HAP-1 (cell line): ENCODE results near the gene SPINT1.
"Not testable (repeated sequence)": the region's sequence is repeated elsewhere in the genome, so short reads cannot be mapped to it uniquely, and the experiment has no call there.

Source experiments
- DNase-seq, 2 experiments: peaks; one replicate each; pipeline ENCODE4 v3.0.0-alpha.2; 2016 to 2020; ENCODE audit warnings: low spot score in 2 of 2
- H3K27me3 ChIP-seq: fragments of 250-450 bp; sonication (Bioruptor Pico); 2 replicates; pipeline ENCODE4 v1.5.1; 2020; ENCODE audit warnings: low read depth, mild to moderate bottlenecking, moderate library complexity
- H3K36me3 ChIP-seq: fragments of 250-450 bp; sonication (Bioruptor Pico); replicated peaks from 2 replicates; pipeline ENCODE4 v1.5.1; 2020; ENCODE audit warnings: mild to moderate bottlenecking
- H3K4me1 ChIP-seq: fragments of 250-450 bp; sonication (Bioruptor Pico); 2 replicates; pipeline ENCODE4 v1.5.1; 2020; ENCODE audit warnings: mild to moderate bottlenecking
- H3K4me3 ChIP-seq: fragments of 250-450 bp; sonication (Bioruptor Pico); 2 replicates; pipeline ENCODE4 v1.5.1; 2020; ENCODE audit warnings: mild to moderate bottlenecking, moderate library complexity
- H3K9me3 ChIP-seq: fragments of 250-450 bp; sonication (Bioruptor Pico); 2 replicates; pipeline ENCODE4 v1.5.1; 2020; ENCODE audit warnings: mild to moderate bottlenecking, moderate library complexity
- in situ Hi-C: fragments of 300-500 bp; cut with MboI; formaldehyde crosslinking; loops from 3 replicates; pipeline ENCODE4 v1.14.3; 2020; ENCODE audit warnings: low sequenced_read_pairs, inconsistent platforms, mixed read lengths

Gene SPINT1

DNA sequence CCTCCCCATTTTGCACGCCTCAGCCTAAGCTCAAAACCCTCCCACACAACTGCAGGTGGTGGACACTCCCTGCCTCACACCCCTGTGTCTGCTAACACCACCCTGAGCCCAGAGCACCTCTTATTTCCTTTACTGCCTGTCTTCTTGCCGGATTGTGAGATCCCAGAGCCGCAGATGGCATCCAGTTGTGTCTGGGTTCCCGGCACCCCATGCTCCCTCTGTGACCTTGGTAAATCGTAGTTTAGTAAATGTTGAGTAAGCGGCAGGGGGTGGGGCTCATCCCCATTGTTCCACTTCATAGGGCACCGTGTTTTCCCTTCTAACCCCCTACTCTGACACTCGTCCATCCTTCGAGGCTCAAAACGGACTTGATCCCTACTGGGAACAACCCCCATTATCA, 14.9 kb downstream of the SPINT1 start:
- no peaks in the 10 kb centered on the region for H3K4me1 ChIP-seq
- no peak overlapping the region for H3K4me3 ChIP-seq
- H3K36me3 ChIP-seq = peaks cover 9% of the 10 kb centered on the region
- no peaks in the 10 kb centered on the region for H3K27me3 ChIP-seq
- in situ Hi-C loops = no loop called here
- no peaks in the 10 kb centered on the region for H3K9me3 ChIP-seq
- DNase-seq = no peak

DNA sequence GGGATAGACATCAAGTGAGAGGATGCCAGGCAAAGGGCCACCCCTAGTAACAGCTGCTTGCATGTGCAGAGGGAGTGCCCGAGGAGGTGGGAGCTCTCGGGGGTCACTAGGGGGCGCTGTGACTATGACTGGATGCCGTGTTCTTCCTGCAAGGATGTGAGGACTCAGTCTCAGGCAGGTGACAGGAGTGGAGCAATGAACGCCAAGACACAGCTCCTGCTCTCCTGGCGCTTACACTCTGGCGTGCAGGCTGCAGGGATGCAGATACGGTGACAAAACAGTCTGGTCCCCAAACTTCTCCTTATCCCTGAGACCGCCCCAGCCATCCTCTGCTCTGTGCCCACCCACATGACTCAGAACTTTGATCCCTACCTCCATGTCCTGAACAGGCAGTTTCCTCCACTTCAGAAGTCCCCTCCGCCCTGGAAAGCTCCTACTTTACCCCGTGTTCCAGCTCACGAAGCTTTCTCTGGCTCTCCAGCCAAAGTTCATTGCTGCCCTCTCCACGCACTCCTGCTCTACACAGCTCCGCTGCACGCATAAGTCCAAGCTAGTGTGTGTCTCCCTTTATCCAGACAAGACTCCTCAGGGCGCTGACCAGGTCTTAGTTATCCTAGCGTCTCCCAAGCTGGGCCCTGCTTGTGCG, 15.5 kb downstream of the SPINT1 start:
- peak; percentile 54 to 93 for DNase-seq
- Histone ChIP-seq H3K4me1 (no peaks in the 10 kb centered on the region), H3K27me3 (no peaks in the 10 kb centered on the region), H3K36me3 (peaks cover 9% of the 10 kb centered on the region), H3K9me3 (no peaks in the 10 kb centered on the region), H3K4me3 (no peak overlapping the region)
- in situ Hi-C loops = no loop called here

DNA sequence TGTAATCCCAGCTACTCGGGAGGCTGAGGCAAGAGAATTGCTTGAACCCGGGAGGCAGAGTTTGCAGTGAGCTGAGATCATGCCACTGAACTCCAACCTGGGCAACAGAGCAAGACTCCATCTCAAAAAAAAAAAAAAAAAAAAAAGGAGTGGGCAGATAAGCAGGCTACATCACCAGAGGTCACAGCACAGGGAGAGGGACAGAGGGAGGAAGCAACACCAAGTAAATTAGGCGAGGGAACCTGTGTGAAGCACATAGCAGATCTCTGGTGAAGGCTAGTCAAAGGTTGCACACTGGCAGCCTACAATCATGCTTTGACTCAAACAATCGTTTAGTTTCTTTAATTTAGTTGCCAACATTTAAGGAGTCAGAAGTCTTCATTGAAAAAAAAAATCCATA, 17.3 kb downstream of the SPINT1 start:
- H3K4me1 ChIP-seq, in situ Hi-C loops, H3K27me3 ChIP-seq, H3K4me3 ChIP-seq, DNase-seq, H3K36me3 ChIP-seq, H3K9me3 ChIP-seq: not testable (repeated sequence)

DNA sequence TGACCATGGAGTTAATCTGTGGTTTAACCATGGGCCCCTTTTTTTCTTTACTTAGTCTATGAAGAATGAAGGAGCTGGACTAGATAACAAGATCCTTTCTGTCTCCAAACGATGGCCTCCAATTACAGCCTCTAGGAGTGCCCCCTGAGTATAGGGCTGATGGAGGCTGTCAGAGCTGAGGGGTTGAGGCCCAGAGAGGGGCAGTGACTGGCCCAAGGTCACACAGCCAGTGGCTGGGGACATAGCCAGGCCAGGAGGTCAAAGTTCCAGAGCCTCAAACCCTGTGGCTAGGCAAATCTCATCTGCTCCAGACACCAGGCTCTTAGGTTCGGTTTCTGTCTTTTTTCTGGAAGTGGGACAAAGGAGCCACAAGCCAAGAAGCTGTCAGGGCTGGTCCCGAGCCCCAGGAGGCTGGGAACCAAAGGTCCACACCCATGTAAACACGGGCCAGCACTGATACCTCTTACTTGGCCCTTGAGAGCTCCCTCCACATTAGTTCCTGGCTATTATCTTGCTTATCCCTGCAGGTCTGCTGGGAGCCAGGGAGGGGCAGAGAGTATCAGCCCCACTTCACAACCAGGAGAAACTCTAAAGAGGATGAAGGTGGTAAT, 19.9 kb downstream of the SPINT1 start:
- Histone ChIP-seq H3K36me3 (no peaks in the 10 kb centered on the region), H3K4me3 (no peak overlapping the region), H3K4me1 (no peaks in the 10 kb centered on the region), H3K27me3 (no peaks in the 10 kb centered on the region), H3K9me3 (no peaks in the 10 kb centered on the region)
- no peak for DNase-seq
- in situ Hi-C loops = no loop called here

DNA sequence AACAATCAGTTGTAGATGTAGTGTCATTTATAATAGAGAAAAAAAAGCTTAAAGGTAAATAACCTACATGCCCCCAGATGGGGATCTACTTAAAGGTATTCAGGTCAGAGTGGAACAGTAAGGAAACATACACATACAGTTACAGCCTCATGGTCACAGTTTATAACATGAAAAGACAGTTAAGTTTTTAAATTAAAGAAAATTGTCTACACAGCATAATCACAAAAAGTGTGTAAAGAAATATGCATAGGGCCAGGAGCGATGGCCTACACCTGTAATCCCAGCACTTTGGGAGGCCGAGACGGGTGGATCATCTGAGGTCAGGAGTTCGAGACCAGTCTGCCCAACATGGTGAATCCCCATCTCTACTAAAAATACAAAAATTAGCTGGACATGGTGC, 23.4 kb downstream of the SPINT1 start:
- Histone ChIP-seq H3K36me3 (no peaks in the 10 kb centered on the region), H3K4me1 (no peaks in the 10 kb centered on the region), H3K9me3 (no peaks in the 10 kb centered on the region), H3K4me3 (no peak overlapping the region), H3K27me3 (no peaks in the 10 kb centered on the region)
- DNase-seq = no peak
- in situ Hi-C loops = no loop called here

DNA sequence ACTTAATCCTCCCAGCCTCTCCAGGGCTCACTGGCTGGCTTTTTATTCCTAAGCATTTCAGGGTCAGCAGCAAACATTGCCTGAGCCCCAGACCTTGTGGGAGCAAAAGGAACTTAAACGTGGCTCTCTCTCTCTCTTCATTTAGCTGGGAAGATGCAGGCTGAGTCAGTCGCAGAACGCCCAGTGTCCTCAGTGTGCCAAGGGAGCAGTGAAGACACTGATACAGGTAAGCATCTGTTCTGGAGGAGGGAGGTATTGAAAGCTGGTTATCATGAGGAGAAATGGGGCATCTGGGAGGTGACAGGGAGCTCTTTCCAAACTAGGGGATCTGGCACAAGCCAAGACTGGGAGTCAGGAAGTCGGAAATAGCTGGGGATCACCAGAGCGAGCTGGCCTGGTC, 25.8 kb downstream of the SPINT1 start:
- in situ Hi-C loops = no loop called here
- H3K4me1 ChIP-seq = no peaks in the 10 kb centered on the region; the same call in 1 of the 2 replicates
- no peaks in the 10 kb centered on the region for H3K36me3 ChIP-seq

DNA sequence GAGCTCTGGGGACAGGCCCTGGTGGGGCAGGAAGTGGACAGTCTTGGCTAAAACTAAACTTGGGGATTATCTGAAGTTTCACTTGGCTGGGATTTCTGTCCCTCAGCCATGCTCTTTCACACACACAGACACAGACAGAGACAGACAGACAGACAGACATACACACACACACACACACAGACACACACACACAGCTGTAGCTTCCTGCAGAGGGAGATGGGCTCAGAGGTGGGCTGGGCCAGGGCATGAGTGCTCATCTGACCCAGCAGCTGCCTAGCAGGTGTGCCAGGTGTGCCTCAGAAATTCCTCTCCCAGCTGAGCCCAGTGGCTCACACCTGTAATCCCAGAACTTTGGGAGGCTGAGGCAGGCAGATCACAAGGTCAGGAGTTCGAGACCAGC, 26.9 kb downstream of the SPINT1 start:
- DNase-seq = no peak
- in situ Hi-C loops = no loop called here
- Histone ChIP-seq H3K9me3 (no peaks in the 10 kb centered on the region), H3K4me3 (no peak overlapping the region), H3K4me1 (no peaks in the 10 kb centered on the region; the same call in 1 of the 2 replicates), H3K36me3 (no peaks in the 10 kb centered on the region), H3K27me3 (no peaks in the 10 kb centered on the region)

More for the DNA sequence above, 25.8 kb downstream of the SPINT1 start:
- H3K27me3 ChIP-seq = no peaks in the 10 kb centered on the region
- no peak for DNase-seq
- no peak overlapping the region for H3K4me3 ChIP-seq
- H3K9me3 ChIP-seq = no peaks in the 10 kb centered on the region

DNA sequence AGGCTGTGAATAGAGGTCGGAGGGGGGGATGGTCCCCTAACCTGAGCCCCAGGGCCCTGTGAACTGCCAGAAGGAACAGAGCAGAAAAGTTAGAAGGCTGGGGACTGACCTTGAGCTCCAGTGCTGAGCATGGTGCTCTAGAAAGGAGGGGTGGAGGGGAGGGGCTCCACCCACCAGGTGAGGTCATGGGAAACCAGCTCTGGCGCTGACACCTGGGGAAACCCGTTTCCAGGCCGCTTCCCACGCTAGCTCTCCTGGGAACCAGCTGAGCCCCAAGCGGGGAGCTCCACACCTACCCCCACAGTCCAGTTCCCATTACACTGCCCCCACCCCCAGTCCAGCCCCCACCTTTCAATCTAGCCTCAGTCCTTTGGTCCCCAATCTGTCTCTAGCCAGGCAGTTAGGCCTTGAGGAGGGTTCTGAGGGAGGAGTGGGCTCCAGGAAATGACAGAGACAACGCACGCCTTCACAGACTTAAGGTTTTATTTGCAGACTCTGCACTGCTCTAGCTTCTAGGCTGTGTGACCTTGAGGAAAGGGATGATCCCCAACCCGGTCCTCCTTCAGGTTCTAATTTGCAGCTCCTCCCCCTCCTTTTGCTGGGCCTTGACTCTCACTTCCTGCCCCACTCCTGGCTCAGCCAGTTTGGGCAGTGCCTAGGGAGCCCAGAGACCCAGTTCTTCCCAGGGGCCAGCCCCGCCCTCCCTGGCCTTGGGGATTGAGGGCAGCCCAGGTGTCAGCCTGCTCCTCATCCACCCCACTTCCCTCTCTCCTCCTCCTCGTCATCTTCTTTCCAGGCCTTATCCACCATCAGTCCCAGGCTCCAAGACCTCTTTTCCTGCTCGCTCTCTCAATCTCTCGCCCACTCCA, 28.1 kb downstream of the SPINT1 start:
- H3K9me3 ChIP-seq = no peaks in the 10 kb centered on the region
- in situ Hi-C loops = no loop called here
- H3K4me1 ChIP-seq = no peaks in the 10 kb centered on the region; the same call in 1 of the 2 replicates
- H3K4me3 ChIP-seq = no peak overlapping the region
- DNase-seq = no peak
- H3K27me3 ChIP-seq = no peaks in the 10 kb centered on the region
- H3K36me3 ChIP-seq = no peaks in the 10 kb centered on the region

DNA sequence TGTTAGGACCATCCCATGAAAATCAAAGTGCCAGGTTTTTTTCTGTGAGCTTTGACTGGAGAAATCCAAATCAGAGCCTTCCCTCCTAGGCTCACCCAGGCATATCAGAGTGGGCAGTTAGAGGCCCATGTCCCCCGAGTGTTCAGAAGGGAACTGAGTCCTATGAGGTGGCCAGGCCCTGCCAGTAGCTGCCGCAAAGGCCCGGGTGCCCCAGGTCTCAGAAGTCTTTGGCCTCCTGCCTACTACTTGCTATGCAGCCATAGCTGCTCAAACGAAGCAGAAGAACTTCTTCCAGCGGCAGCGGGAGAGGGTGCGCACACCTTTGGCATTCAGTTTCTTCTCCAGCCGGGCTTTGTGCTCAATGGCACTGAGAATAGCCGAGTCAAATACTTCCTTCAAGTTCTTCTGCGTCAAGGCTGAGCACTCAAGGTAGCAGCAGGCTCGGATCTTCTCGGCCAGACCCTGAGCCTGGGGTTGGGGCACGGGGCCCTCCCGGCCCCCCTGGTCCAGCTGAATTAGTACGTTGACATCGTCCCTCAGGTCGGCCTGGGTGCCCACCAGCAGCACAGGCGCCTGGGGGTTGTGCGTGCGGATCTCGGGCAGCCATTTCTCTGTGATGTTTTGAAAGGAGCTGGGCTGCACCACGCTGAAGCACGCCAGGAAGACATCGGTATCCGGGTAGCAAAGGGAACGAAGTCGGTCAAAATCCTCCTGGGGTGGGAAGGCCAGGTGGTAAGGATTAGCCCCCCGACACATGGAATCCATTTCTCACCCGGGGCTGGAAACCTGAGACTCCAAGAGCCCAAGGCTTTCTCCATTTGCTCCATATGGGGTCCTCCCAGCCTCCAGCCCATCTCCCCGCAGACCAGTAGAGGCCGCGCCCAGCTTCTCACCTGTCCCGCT, 29.2 kb downstream of the SPINT1 start:
- no peak for DNase-seq

DNA sequence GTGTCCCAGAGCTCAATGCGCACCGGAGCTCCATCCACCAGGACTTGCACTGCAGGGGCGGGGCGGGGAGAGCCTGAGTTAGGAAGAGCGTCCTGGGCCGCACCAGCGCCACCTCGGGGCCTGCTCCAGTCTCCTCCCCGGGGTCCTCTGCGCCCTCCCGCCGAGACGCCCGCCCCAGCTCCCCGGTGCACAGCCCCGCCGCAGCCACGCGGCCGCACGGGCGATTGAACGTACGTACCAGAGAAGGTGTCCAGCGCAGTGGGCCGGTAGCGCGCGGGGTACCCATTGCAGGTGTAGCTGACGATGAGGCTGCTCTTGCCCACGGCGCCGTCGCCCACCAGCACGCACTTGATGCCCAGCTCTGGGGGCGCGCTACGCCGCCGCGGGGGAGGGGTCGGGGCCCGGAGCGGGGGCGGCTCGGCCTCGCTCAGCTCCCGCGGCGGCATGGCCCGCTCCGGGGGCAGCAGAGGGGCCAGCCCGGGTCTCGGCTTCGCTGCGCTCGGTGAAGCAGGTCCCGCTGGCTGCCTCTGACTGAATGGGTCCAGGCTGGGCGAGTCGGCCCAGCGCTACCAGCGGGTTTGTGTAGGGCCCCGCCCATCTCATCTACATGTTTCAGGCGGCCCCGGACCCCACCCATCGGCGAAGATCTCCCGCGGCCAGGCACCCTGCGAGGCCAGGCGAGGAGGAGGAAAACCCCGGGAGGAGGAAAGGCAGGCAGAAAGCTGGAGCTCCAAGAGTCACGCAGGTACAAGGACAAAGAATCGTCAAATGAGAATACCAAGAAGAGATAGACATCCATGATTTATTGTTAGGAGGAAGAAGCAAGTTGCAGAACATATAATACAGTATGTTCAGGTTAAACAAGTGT, 30.1 kb downstream of the SPINT1 start, which contains the start of gene RHOV:
Gene RHOV, minus strand, starts transcription at position 541 of the 868 bp plus-strand sequence. Its CDS starts 95 bp downstream, at position 446.
- Histone ChIP-seq H3K9me3 (no peaks in the 10 kb centered on the region), H3K27me3 (no peaks in the 10 kb centered on the region), H3K36me3 (no peaks in the 10 kb centered on the region), H3K4me3 (peak within 1 kb of the TSS; percentile 49), H3K4me1 (no peaks in the 10 kb centered on the region; the same call in 1 of the 2 replicates)
- peak; percentile 86 to 94 for DNase-seq
- in situ Hi-C loops = no loop called here

More for the DNA sequence above, 29.2 kb downstream of the SPINT1 start:
- H3K27me3 ChIP-seq = no peaks in the 10 kb centered on the region
- no peaks in the 10 kb centered on the region for H3K9me3 ChIP-seq
- peak overlapping the region; percentile 49 for H3K4me3 ChIP-seq
- no peaks in the 10 kb centered on the region for H3K36me3 ChIP-seq
- no peaks in the 10 kb centered on the region; the same call in 1 of the 2 replicates for H3K4me1 ChIP-seq
- in situ Hi-C loops = no loop called here

DNA sequence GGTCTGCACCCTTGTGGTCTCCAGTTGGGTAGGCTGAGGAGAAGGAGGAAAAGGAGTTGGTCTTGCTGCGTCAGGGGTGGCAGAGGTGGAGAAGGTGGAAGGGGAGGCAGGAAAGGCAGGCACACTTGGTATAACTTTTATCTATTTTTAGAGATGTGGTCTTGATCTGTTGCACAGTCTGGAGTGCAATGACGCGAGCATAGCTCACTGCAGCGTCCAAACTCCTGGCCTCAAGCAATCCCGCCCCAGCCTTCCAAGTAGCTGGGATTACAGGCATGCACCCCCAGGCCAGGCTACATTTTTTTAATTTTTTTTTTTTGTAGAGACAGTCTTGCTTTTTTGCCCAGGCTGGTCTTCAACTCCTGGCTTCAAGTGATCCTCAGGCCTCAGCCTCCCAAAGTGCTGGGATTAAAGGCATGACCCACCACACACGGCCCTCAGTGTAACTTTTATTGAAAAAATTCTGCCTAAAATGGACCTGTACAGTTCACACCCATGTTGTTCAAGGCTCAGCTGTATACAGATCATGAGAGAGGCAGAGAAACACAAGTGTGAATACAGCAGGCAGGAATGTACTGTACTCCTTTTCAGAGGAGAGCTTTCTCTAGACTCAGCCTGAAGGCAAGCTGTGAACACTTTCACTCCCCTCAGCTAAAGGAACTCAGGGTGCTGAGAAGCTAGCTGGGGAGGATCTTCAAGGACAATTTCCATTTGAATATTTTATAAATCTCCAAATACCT, 32.3 kb downstream of the SPINT1 start:
- Histone ChIP-seq H3K4me3 (no peak overlapping the region), H3K4me1 (no peaks in the 10 kb centered on the region; the same call in 1 of the 2 replicates), H3K27me3 (no peaks in the 10 kb centered on the region), H3K9me3 (no peaks in the 10 kb centered on the region), H3K36me3 (no peaks in the 10 kb centered on the region)
- no peak for DNase-seq
- in situ Hi-C loops = no loop called here

DNA sequence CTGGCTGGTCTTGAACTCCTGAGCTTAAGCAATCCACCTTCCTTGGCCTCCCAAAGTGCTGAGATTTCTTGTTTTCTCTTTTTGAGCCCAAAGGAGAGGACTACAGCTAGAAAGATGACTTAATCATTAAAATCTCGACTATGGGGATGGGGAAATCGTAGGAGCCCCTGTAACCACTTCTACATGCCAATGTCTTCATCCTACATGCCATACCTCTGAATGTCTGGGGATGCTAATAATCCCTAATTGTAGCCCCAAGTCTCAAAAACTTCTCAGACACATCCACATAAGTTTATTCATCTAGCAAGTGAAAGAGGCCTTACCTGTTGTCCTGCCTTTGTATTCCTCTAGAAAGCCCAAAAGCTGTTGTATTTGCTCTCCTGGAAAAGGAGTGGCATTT, 33.8 kb downstream of the SPINT1 start:
- H3K27me3 ChIP-seq = no peaks in the 10 kb centered on the region
- H3K4me3 ChIP-seq = no peak overlapping the region
- in situ Hi-C loops = no loop called here
- no peaks in the 10 kb centered on the region for H3K9me3 ChIP-seq
- H3K36me3 ChIP-seq = no peaks in the 10 kb centered on the region
- no peaks in the 10 kb centered on the region; the same call in 1 of the 2 replicates for H3K4me1 ChIP-seq
- no peak for DNase-seq
